GM18868 (cell line): ENCODE results near the gene OXTR.

ENCODE experiments used
- ATAC-seq: cut with Tn5 transposase; IDR thresholded peaks from one replicate; pipeline ENCODE4 v1.9.1; 2021; ENCODE audit warnings: mild to moderate bottlenecking, moderate library complexity; ENCODE audit not compliant: unreplicated experiment

The OXTR gene

DNA sequence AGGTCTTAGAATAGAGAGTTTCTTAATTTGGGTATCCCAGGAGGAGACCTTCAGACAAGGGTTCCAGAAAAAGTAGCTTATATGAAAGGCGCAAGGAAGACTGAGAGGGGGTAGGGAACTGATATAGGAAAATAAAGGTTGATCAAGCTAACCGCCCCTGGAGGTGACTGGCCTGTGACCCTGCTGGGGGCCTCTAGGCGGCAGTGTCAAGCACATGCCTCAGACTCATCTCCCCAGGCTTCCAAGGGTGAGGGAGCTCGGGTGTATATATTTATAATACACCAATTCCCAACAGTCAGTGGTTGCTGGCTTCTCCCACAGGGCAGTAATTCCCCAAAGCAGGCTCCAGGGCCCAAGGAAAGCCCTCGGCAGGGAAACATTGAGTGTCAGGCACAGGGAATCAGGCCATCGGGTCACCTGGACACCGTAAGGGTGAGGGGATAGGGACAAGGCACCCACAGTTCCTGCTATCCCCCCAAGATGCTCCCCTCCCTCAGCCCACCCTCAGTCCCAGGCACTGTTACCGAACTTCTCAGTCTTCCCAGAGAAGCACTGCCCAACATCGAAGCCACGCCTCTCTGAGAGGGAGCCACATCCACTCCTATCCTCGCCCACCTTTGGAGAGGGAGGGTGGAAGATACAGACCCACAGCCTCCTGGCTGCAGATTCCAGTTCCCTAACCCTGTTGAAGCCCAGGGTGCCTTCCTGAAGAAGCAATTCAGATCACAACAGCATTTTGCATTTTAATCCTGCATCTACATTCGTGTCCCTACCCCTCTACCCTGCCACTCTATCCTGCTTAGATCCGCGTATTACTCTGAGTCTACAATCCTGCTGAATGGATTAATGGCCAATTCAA lies 55.3 kb downstream of the OXTR start:
- peak; percentile 93 for ATAC-seq

GRCh38 chr3:8712908-8713255 lies 56.5 kb downstream of the OXTR start:
- no peak for ATAC-seq

DNA sequence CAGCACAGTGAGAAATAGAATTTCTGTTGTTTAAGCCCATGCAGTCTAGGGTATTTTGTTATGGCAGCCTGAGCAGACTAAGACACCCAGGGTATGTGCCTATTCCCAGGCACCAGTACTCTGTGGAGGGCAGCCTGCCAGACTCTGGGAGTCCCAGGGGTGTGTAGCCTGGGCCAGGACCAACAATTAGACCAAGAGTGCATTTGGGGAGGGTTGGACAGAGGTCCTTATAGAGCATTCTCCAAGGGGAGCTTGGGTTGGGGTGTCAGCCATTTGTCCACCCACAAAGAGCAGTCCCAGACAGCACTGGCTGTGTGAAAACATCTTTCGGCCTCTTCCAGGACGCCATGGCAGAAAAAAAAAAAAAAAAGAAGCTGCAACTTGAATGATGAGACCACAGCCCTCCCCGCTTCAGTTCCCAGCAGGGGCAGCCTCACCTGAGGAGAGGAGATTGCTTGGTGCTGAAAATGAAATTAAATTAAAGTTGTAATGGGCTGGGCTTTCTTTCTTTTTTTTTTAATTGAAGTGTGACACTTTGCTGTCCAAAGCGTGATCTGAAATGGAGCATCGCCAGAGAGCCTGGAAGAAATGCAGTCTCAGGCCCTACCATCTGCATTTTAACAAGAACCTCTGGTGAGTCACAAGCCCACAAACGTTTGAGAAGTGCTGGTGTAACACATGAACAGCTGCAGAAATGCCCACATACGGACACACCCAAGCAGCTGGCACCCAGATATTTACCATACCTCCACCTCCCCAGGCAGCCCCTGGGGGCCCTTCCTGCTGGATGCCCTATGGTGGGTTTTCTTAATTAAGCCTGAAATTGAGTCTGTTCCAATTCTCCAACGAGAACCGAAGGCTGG lies 57.1 kb downstream of the OXTR start:
- no peak for ATAC-seq

- ATAC-seq: no peak
Measured at GRCh38 chr3:8709801-8710507, 59.5 kb downstream of the OXTR start.

GRCh38 chr3:8709287-8709686 lies 60.1 kb downstream of the OXTR start:
- ATAC-seq: no peak

GRCh38 chr3:8705575-8705974 lies 63.8 kb downstream of the OXTR start:
- ATAC-seq: no peak

GRCh38 chr3:8702560-8702959 lies 66.9 kb downstream of the OXTR start:
- no peak for ATAC-seq
